GM04503 (cell line): ENCODE results near the gene UNC5B.
"Not testable (repeated sequence)": the region's sequence is repeated elsewhere in the genome, so short reads cannot be mapped to it uniquely, and the experiment has no call there.

Experiments used
- DNase-seq: peaks from one replicate; pipeline ENCODE4 v3.0.0-alpha.2; 2012; ENCODE audit warnings: low read depth

The UNC5B gene

DNA sequence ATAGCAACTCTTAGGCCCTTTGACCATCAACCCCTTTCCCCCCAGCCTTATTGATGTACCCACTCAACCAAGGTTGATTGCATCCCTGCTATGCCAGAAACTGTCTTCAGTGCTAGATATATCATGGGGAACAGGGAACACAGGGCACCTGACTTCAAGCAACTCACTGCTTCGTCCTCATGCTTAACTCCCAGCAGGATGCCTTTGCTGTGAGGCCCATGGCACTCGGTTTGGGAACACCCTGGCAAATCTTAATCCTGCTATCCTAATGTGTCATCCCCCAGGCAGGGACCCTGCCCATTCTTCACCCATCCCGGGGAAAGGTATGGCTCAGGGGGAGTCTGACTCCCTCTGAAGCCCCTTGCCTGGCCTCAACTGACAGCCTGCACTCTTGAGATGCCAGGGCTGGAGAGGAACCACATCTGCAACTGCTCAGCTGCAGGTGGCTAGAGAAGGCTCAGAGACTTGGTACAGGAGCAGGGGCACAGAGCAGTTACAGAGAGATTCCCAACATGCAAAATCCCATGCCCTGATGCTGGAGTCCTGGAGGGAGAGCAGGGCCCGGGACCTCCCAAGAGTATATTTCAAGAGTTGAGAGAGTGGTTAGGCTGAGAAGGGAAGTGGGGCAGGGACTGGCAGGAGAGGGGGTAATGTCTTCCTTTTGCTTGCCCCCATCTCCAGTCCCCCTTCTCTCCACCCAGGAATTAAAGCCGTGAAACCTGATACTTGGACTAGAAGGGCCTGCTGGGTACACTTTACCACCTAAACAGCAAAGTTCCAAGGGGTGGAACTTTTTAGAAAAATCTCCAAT, 2.4 kb upstream of the UNC5B start:
- DNase-seq: no peak

DNA sequence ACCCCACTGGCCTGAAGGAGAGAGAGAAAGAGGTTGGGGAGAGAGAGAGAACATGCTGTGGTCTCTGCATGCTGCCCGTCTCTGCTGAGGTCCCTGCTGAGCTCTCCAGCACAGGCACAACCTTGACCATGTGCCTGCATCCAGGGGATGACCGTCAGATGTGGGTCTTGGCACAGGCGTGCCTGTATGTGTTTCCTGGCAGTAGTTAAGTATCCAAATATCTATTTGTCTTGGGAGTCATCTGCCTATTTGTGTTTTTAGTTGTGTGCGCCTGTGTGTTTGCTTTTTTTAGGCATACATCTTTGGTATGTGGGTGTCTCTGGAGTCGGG, 1.9 kb upstream of the UNC5B start:
- no peak for DNase-seq

DNA sequence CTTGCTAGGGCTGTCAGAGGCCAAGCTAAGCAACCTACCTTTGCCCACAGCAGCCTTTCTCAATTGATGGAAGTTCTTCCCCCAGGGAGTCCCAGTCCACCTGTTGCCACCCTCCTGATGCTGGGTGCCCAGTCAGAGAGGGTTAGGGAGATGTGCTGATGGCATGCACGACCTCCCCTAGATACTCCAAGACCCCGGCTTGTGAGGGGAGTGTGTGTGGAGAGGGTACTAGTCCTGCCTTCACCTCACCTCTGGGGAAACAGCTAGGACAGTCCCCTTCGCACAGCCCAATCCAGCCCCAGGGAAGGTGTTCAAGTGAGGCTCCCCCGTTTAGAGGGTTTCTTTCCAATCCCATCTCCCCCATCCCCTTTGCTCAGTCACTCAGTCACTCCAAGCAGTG, 1.3 kb upstream of the UNC5B start:
- DNase-seq: no peak

DNA sequence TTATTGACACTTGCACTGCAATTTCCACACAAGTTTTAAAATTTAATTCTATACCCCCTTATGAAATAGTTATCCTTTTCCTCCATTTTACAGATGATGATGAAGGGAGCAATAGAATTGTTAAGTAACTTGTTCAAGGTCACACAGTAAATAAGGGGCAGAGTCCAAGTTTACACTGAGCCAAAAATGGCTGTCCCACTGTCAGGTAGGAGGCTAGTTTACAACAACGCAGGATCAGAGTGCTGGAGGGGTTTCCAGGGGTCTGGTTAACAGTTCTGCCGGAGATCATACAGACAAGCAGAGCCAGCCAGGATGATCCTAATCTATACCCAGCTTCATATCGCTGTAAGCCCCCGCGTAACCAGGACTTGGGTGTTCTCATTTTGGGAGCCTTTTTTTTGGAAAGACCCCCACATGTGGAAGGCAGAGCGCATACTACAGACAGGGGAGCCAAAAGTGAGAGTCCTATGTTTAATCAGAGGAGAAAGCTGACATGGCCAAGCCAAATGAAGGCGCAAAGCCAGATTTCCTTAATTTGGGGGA, 524 bp upstream of the UNC5B start:
- no peak for DNase-seq

DNA sequence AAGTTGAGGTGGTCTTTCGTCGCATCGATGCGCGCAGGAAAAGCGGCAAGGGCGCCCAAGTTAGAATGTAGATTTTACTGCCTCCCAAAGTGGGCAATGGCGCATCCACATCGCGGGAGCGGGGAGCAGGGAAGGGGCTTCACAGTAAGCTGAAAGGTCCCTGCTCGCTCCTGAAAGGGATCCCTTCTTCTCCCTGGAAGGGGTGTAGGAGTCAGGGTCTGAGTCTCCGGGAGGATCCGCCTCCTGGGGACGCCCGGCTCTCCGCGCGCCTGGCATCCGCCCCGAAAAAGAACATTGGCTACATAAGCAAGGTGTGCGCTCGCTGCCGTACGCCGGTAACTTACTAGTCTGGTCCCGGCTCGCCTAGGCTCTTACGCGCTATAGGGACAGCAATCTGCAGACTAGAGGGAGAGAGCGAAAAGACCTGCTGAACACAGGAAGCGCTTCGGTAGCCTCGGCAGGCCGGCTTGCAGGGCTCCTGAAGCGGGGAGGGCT, 804 bp downstream of the UNC5B start:
- DNase-seq: no peak

DNA sequence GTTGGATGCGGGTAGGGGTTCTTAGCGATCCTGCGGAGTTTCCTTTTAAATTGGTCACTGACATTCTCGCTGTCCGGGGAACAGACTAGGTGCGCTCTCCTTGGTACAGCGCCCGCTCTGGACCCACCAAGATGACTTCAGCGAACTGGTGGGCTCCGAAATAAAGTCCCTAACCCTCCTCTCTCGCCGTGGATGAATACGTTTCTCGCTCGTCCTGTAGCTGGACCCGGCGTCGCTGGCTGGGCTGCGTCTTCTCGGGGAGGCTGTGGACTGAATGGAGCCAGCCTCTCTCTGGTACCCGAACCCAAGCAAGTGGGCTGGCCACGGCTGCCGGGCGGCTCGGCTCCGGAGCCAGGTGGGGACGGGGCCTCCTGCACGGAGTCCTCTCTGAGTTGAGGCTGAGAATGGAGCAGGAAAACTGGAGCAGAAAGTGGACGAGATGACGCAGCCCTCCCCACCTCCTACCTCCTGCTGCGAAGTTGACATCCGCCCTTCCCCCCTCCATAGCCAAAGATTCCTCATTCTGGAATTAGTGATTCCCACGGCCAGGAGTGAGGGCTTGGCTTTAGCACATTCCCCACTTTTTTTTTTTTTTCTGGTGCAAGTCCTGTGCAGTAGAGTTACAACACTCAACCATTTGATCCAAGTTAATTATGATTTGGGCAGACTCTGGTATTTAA, 1.5 kb downstream of the UNC5B start:
- peak; percentile 76 for DNase-seq

DNA sequence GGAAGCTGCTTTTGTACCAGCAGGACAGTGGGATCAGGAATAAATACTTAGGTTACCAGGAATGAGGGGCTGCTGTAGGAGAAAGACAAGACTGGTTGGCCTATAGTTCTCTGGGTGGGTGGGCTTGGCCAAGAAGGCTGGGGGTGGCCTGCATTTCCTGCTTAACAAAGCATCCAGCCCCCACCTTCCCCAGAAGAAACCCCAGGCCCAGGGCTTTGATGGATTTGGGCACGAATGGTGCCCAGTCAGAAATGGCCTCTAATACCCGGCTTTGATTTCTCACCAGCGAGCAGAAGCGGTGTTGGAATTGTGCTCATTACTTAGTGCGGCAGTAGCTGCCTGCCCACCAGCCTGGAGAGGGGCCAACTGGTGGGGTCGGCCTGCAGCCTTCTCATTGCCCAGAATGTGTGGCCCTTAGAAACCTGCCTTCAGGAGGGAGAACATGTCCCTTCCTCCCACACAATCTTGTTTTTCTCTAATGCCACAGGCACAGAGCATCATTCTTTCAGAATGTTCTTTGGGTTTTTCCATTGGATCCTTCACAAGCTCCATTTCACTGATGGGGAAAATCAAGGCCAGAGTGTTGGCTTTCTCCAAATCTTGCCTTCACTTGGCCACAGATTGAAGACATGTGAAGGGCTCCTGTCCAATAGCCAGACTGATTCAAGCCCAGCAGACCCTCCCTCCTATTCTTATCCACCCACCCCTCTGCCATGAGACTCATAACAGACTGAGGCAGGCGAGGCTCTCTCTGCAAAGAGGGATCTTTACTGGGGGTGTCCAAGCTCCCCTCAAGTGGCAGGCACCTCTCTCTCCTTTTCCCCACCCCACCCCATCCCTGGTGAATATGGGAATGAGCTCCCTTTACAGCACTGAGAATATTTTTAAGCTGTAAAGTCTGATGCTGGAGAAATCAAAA, 2.5 kb downstream of the UNC5B start:
- no peak for DNase-seq

DNA sequence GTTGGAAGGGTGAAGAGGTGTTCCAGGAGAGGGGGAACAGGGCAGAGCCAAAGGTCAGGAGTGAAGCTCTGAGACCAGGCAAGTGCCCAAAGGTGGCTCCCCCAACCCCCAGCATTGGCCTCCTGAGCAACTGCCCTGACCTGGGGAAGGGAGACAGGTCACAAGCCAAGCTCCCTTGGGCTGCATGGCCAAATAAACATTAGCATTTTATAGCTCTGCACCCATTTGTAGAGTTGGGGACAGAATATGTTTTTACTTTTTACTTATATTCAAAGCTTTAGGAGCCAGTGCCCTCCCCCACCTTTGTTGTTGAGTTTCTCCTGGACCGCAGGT, 4.0 kb downstream of the UNC5B start:
- DNase-seq: no peak

DNA sequence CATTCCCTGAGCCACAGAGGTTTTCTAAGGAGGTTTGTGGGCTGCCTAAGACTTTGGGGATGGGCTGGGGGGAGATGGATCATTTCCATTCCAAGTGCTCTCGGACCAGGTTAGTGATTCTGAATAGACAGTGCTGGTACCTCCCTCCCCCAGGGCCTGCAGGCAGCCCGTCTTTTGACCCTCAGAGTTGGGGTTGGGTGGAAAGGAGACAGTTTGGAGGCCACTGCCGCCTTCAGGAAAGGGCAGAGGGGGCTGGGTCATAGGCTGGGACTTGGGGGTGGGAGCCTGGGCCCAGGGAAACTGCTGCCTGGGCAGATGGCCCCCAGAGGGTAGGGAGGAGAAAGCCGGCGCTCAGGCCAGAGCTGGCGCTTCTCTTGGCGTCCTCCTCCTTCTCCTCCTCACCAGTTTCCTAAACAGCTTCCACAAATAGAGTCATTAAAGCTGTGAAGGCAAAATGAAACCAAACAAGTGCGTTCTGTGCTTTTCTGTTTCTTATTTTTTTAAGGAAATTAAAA, 4.4 kb downstream of the UNC5B start:
- no peak for DNase-seq

DNA sequence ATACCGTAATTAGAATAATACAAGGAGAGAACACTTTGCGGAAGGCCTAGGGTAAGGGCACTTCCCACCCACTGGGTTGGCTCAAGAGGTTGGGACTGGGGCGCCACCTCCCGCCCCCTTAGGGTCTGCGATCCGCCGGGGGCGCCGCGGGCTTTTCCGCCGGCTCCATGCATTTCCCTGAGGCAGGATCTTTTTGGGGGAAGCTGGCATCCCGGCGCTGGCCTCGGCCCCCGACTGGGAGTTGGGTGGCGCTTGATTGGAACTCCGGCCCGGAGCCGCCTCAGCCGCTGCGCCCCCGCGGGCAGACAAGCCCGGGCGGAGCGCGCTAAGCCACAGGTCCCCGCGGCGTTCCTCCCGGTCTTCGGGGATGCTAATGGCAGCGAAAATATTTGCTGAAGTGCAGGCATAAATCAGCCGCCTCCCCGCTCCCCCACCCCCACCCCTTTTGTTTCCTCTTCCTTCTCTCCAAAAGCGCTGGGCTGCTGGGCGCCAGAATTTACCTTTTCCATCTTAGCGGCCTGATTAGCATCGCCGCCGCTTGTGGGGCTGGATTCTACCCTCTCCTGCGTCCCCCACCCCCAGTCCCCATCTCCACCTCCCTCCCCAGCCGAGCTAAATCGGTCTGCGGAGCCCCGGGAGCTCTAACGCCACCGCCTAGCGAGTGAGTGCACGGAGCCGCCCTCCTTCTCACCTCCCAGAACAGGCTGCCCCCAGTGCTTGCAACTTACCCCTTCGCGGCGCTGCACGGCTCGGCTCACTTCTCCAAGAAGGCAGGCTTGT, 5.1 kb downstream of the UNC5B start:
- no peak for DNase-seq

DNA sequence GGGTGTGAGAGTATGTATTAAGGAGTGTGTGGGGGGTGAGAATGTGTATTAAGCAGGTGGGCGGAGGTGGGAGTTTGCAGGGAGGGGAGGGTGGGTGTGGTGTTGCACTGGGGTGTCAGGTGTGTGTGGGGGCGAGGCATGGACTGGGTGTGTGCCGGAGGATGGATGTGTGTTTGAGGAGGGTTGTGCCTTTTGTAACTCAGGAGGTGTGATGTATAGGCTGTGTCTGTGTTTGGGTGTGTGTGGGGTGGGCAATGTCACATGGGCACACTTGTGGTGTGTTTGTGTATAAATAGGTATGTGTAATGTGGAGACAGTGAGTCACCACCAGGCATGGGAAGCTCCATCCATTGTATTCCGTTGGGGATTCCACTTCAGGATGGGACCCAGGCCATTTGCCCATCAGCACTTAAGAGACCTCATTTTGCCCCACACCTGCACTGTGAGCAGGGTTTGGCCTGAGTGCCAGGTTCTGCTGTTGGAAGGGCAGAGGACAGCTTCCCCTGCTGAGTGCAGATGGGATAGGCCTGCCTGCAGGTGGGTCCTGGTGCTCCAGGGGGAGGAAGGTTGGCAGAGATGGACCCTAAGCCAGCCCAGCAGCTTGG, 5.8 kb downstream of the UNC5B start:
- DNase-seq: no peak

DNA sequence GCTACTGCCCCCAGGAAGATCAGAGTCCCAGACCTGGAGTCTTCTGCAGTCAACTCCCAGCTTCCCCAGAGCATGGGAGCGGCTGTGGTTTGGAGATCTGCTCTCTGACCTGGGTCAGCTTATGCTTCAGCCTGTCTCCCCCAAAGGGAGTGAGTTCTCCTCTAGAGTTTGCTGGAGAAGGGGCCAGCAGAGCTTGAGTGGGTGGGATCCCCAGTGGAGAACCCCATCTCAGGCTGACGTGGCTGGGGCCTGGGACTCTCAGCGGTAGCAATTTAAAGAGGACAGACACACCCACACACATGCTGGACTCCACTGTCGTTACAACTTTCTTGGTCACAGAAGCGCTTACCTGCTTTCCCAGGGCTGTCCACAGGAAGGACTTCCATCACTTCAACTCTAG, 6.3 kb downstream of the UNC5B start:
- no peak for DNase-seq

DNA sequence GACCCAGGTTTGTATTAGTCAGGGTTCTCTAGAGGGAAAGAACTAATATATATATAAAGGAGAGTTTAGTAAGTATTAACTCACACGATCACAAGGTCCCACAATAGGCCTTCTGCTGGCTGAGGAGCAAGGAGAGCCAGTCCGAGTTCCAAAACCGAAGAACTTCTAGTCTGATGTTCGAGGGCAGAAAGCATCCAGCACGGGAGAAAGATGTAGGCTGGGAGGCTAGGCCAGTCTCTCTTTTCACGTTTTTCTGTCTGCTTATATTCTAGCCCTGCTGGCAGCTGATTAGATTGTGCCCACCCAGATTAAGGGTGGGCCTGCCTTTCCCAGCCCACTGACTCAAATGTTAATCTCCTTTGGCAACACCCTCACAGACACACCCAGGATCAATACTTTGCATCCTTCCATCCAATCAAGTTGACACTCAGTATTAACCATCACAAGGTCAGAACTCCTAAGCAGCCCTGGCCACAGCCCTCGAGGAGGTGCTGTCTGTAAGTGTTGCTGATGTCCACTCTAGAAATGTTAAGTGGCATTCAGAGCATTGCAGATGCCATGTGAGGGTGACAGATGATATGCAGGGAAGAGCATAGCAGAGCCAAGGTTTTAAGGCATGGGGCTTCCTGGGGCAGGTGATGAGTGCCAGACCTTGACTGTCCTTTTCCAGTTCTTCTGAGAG, 7.0 kb downstream of the UNC5B start:
- not testable (repeated sequence) for DNase-seq

DNA sequence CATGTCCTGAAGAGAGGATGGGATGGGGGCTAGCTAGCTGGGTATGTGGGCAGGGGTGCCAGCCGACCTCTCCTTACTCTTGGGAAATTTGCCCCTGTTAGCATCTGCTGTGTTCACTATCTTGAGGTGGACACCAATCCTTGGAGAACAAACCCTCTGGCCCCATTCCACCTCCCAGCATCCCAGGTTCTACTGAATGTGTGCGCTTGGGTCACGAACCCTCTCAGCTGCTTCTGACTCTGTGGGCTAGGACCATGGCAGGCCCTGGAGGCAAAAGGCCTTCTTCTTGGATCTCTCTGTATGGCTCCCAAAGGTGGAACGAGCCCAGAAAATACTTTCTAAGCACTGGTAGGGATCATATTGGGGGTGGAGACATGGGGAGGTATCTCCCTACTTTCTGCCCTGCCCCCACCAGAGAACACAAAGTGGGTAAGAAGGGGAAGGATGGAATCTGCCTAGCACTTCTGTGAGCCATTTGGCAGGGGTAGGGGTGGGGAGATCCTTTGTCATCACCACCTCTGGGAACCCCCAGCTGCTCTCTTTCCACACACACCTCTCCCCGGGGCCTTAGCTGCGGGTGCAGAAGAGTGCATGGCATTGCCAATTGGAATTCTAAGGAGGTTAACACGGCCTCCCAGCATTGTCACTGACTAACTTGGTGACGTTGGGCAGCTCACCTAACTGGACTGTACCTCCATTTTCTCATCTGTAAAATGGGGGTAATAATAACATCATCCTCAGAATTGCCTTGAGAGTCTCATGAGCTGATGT, 7.7 kb downstream of the UNC5B start:
- DNase-seq: no peak

DNA sequence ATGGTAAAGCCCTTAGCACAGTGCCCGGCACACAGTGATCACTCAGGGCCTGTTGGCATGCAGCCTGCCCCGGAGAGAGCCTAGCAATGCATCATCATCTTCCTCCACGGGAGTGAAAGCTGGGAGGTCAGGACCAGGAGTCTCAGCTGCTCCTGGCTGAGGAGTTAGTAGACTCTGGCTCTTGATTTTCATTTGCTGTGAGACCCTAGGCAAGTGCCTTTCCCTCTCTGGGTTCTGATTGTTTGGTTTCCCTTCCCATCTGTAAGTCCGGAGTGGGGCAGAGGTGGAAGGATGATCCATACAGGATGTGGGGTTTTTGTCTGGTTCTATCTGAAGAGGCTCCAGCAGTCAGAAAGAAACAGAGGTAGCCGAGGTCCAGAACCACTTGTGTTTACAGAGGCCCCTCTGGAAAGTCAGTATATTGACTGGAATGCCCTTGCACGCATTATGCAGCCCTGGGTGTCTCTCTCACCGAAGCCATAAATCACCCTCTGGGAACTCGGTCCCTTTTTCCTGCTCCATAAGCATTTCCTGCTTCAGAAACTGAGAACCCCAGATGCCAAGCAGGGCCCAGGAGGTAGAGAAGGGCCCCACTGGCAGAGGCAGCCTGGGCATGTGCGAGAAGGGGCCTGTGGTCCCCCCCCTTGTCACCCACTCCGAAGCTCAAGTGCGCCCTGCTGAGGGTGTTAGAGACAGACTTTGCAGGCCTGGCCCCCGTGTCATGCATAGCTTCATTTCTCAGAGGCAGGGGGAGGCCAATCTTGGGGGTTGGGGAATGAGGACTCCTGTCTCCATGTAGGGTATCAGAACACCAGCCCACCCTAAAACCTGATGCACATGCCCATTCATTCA, 8.5 kb downstream of the UNC5B start:
- no peak for DNase-seq

DNA sequence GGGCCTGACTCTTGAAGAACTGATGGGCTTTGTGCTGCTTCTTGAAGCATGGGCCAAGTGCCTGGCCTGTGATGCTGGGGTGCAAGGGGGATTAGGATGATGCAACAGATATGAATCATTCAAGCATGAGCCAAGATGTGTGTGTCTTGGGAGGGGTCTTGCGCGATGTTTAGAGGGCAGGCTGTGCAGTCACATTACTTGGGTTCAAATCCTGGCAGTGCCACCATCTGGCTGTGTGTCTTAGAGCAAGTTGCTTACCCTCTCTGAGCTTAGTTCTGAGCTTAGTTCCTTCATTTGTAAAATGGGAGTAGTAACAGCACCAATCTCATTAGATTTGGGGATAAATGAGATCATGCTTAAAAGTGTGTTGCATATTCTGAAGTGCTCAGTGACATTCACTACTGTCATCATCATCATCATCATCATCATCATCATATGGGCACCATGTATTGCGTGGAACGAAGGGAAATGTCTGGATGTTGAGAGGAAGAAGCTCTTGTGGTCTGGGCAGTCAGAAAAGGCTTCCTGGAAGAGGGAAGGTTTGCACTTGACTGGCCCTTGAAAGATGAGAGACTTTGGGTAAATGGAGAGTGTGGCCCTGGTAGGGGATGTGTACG, 9.3 kb downstream of the UNC5B start:
- no peak for DNase-seq

DNA sequence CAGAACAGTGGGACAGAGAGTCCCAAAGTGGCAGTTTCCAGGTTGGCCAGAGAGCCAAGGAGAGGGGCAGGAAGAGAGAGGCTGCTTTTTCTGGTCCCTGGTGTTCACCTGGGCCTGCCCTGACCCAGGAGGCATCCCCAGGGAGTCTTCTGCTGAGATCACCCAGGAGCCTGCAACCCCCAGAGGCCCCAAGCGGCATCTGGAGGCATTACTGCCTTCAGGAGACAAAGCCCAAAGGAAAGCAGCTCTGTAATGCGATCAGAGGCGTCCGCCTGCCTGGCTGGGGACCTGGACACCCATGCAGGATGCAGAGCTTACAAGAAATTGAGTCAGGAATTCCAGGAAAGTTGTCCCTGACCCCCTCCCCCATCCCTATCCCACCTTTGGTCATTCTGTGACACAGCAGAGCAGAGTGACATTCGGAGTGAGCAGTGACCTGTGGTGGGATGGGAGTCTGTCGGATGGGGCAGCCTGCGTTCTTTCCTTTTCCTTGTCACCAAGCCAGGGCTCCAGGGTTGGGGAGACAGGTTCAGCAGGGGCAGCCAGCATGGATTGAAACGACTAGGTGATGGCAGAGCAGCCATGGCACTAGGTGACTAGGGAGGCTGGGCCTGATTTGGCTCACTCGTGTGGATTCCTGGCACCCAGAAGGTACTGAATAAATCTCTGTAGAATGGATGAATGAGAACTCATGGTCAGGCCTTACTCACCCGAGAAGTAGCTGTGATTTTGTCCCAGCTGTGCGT, 10.4 kb downstream of the UNC5B start:
- DNase-seq: no peak
